GM13977 (cell line): ENCODE measurements around the gene ABHD1.

ENCODE experiments used
- DNase-seq: peaks from one replicate; pipeline ENCODE4 v3.0.0; 2012; ENCODE audit warnings: low spot score
- CTCF ChIP-seq: IDR thresholded peaks from 2 replicates; pipeline ENCODE4 v1.5.1; 2012; ENCODE audit warnings: mild to moderate bottlenecking, control low read depth; ENCODE audit not compliant: insufficient read depth; ENCODE audit errors: extremely low read depth, missing control alignments
- in situ Hi-C: fragments of 300-500 bp; cut with MboI; formaldehyde crosslinking; loops from one replicate; pipeline ENCODE4 v1.12.0; 2022; ENCODE audit warnings: low sequenced_read_pairs, low pct_unique_long_range_greater_than_20kb, mixed read lengths, inconsistent platforms; ENCODE audit not compliant: unreplicated experiment

The ABHD1 gene

GRCh38 chr2:27159271-27159670 lies 35.7 kb downstream of the ABHD1 start:
- in situ Hi-C loops, result no loop called here
- DNase-seq, result no peak
- no peak for TF ChIP-seq CTCF

GRCh38 chr2:27160191-27160590 lies 36.6 kb downstream of the ABHD1 start:
- in situ Hi-C loops, result no loop called here
- no peak for DNase-seq
- no peak for TF ChIP-seq CTCF

GRCh38 chr2:27162151-27163121 lies 38.8 kb downstream of the ABHD1 start:
- in situ Hi-C loops, result no loop called here
- DNase-seq, result no peak
- TF ChIP-seq CTCF, result no peak

GRCh38 chr2:27164960-27165763 lies 41.5 kb downstream of the ABHD1 start:
- in situ Hi-C loops, result no loop called here
- TF ChIP-seq CTCF, result no peak
- DNase-seq, result peak; percentile 34

- in situ Hi-C loops, result no loop called here
- TF ChIP-seq CTCF, result no peak
- no peak for DNase-seq
Observed at GRCh38 chr2:27170581-27171337, 47.1 kb downstream of the ABHD1 start.

GRCh38 chr2:27171351-27171848 lies 47.8 kb downstream of the ABHD1 start:
- TF ChIP-seq CTCF, result no peak
- DNase-seq, result no peak
- in situ Hi-C loops, result no loop called here
